Trophoblast cell (in vitro differentiated cells and primary cell): Measurements from ENCODE around the gene LRPPRC.
A peak's percentile ranks its signal among the peaks of the same experiment; 100 is the strongest.

Experiments used
- DNase-seq, 2 donors: peaks; one replicate each; pipeline ENCODE4 v3.0.0-alpha.2; 2016
- H2AFZ ChIP-seq: 2 replicates; pipeline ENCODE4 v1.6.1; 2013; ENCODE audit warnings: low read length, moderate library complexity, mild to moderate bottlenecking; ENCODE audit not compliant: insufficient read depth, poor library complexity
- H2AK5ac ChIP-seq: 2 replicates; pipeline ENCODE4 v1.6.1; 2013; ENCODE audit warnings: mild to moderate bottlenecking, low read length
- H2BK120ac ChIP-seq: 2 replicates; pipeline ENCODE4 v1.6.1; 2013; ENCODE audit warnings: low read length, mild to moderate bottlenecking, moderate library complexity; ENCODE audit not compliant: insufficient read depth, poor library complexity
- H2BK12ac ChIP-seq: 2 replicates; pipeline ENCODE4 v1.6.1; 2013; ENCODE audit warnings: mild to moderate bottlenecking, low read length, moderate library complexity
- H2BK5ac ChIP-seq: 2 replicates; pipeline ENCODE4 v1.6.1; 2013; ENCODE audit warnings: low read length, low read depth, moderate library complexity, mild to moderate bottlenecking; ENCODE audit not compliant: poor library complexity
- H3K14ac ChIP-seq: 2 replicates; pipeline ENCODE4 v1.6.1; 2013; ENCODE audit warnings: mild to moderate bottlenecking, low read length
- H3K18ac ChIP-seq: 2 replicates; pipeline ENCODE4 v1.6.1; 2013; ENCODE audit warnings: mild to moderate bottlenecking, low read length
- H3K23ac ChIP-seq: 2 replicates; pipeline ENCODE4 v1.6.1; 2013; ENCODE audit warnings: low read length
- H3K27ac ChIP-seq: 2 replicates; pipeline ENCODE4 v1.5.1; 2013; ENCODE audit warnings: low read depth, mild to moderate bottlenecking, inconsistent platforms, low read length, moderate library complexity
- H3K27me3 ChIP-seq: 2 replicates; pipeline ENCODE4 v1.6.1; 2013; ENCODE audit warnings: inconsistent platforms, mild to moderate bottlenecking, low read length, moderate library complexity; ENCODE audit not compliant: insufficient read depth
- H3K36me3 ChIP-seq, 2 experiments: 1 replicate in 1 of 2; 2 replicates in 1 of 2; pipeline ENCODE4 v1.6.1; 2013; ENCODE audit warnings: low read length in 2 of 2, mild to moderate bottlenecking in 2 of 2, moderate library complexity in 1 of 2; ENCODE audit not compliant: insufficient read depth in 2 of 2, control insufficient read depth in 1 of 2
- H3K4ac ChIP-seq: 2 replicates; pipeline ENCODE4 v1.6.1; 2013; ENCODE audit warnings: low read depth, mild to moderate bottlenecking, low read length, moderate library complexity
- H3K4me1 ChIP-seq, 2 experiments: 1 replicate in 1 of 2; 2 replicates in 1 of 2; pipeline ENCODE4 v1.6.1; 2013; ENCODE audit warnings: low read length in 2 of 2, mild to moderate bottlenecking in 2 of 2, moderate library complexity in 1 of 2; ENCODE audit not compliant: insufficient read depth in 2 of 2, control insufficient read depth in 1 of 2
- H3K4me2 ChIP-seq: 2 replicates; pipeline ENCODE4 v1.6.1; 2013; ENCODE audit warnings: inconsistent platforms, mild to moderate bottlenecking, low read length, moderate library complexity
- H3K4me3 ChIP-seq: 2 replicates; pipeline ENCODE4 v1.5.1; 2013; ENCODE audit warnings: mild to moderate bottlenecking, low read depth, low read length, inconsistent platforms
- H3K79me1 ChIP-seq: one replicate; pipeline ENCODE4 v1.6.1; 2013; ENCODE audit warnings: low read length
- H3K79me2 ChIP-seq: 2 replicates; pipeline ENCODE4 v1.6.1; 2013; ENCODE audit warnings: low read length, mild to moderate bottlenecking; ENCODE audit not compliant: control insufficient read depth, insufficient read depth, poor library complexity
- H3K9ac ChIP-seq: 2 replicates; pipeline ENCODE4 v1.6.1; 2013; ENCODE audit warnings: mild to moderate bottlenecking, low read length
- H3K9me3 ChIP-seq: 2 replicates; pipeline ENCODE4 v1.6.1; 2013; ENCODE audit warnings: low read depth, mild to moderate bottlenecking, control low read depth, inconsistent platforms, low read length; ENCODE audit not compliant: insufficient read depth
- H4K12ac ChIP-seq: 2 replicates; pipeline ENCODE4 v1.6.1; 2013; ENCODE audit warnings: low read depth, mild to moderate bottlenecking, low read length, moderate library complexity
- H4K8ac ChIP-seq: 2 replicates; pipeline ENCODE4 v1.6.1; 2013; ENCODE audit warnings: low read depth, mild to moderate bottlenecking, low read length, moderate library complexity
- H4K91ac ChIP-seq: one replicate; pipeline ENCODE4 v1.6.1; 2013; ENCODE audit warnings: low read depth, mild to moderate bottlenecking, low read length, moderate library complexity
- WGBS: extraction: QIAGEN DNeasy Blood & Tissue Kit; methylation state at CpG from one replicate; pipeline ENCODE4 v1.1.7; 2013; ENCODE audit warnings: missing lambda C conversion rate; ENCODE audit not compliant: insufficient read length, insufficient coverage; ENCODE audit errors: extremely low coverage; 5-methylcytosine and 5-hydroxymethylcytosine counted together

Gene LRPPRC

GRCh38 chr2:43884689-43885088 lies 111.1 kb downstream of the LRPPRC start:
- Histone ChIP-seq H3K4me1 (no peaks in the 10 kb centered on the region), H3K79me1 (no peaks in the 10 kb centered on the region), H4K12ac (no peak overlapping the region), H4K8ac (no peak overlapping the region), H3K9ac (no peak overlapping the region), H2BK120ac (no peak overlapping the region), H3K4me2 (no peak overlapping the region), H3K36me3 (peaks cover 12 to 24% of the 10 kb centered on the region in 2 experiments), H2AK5ac (no peak overlapping the region), H3K27ac (no peak overlapping the region), H2AFZ (no peak overlapping the region), H3K4ac (no peak overlapping the region), H4K91ac (no peak overlapping the region), H3K27me3 (no peaks in the 10 kb centered on the region), H3K23ac (no peak overlapping the region), H3K9me3 (peaks cover 1% of the 10 kb centered on the region), H3K18ac (no peak overlapping the region), H3K14ac (no peak overlapping the region), H2BK12ac (no peak overlapping the region), H3K79me2 (no peaks in the 10 kb centered on the region), H3K4me3 (no peak overlapping the region), H2BK5ac (no peak overlapping the region)
- DNase-seq: no peak
- no CpG with 5 or more reads among the region's 5 CpGs for WGBS

GRCh38 chr2:43882312-43882711 lies 113.5 kb downstream of the LRPPRC start:
- Histone ChIP-seq H2BK120ac (no peak overlapping the region), H3K27ac (no peak overlapping the region), H3K4ac (no peak overlapping the region), H3K18ac (no peak overlapping the region), H3K4me3 (no peak overlapping the region), H2BK5ac (no peak overlapping the region), H3K79me1 (no peaks in the 10 kb centered on the region), H4K91ac (no peak overlapping the region), H3K23ac (no peak overlapping the region), H3K27me3 (no peaks in the 10 kb centered on the region), H3K9ac (no peak overlapping the region), H3K4me2 (no peak overlapping the region), H2AK5ac (no peak overlapping the region), H3K14ac (no peak overlapping the region), H4K12ac (no peak overlapping the region), H2BK12ac (no peak overlapping the region), H2AFZ (no peak overlapping the region), H3K4me1 (no peaks in the 10 kb centered on the region), H3K36me3 (peaks cover 9 to 13% of the 10 kb centered on the region in 2 experiments), H4K8ac (no peak overlapping the region), H3K9me3 (peaks cover 1% of the 10 kb centered on the region), H3K79me2 (no peaks in the 10 kb centered on the region)
- DNase-seq: peak in 1 of 2 donors; percentile 29
- no CpG with 5 or more reads among the region's 4 CpGs for WGBS

GRCh38 chr2:43880952-43881351 lies 114.8 kb downstream of the LRPPRC start:
- Histone ChIP-seq H4K12ac (no peak overlapping the region), H3K4me3 (no peak overlapping the region), H2BK12ac (no peak overlapping the region), H3K4me2 (no peak overlapping the region), H3K23ac (no peak overlapping the region), H3K18ac (no peak overlapping the region), H3K79me1 (no peaks in the 10 kb centered on the region), H4K91ac (no peak overlapping the region), H2AFZ (no peak overlapping the region), H3K27ac (no peak overlapping the region), H4K8ac (no peak overlapping the region), H3K36me3 (peaks cover 2 to 7% of the 10 kb centered on the region in 2 experiments), H3K9ac (no peak overlapping the region), H3K14ac (no peak overlapping the region), H3K79me2 (no peaks in the 10 kb centered on the region), H2BK5ac (no peak overlapping the region), H3K9me3 (no peaks in the 10 kb centered on the region), H2AK5ac (no peak overlapping the region), H2BK120ac (no peak overlapping the region), H3K27me3 (no peaks in the 10 kb centered on the region), H3K4ac (no peak overlapping the region), H3K4me1 (no peaks in the 10 kb centered on the region)
- WGBS: no CpG with 5 or more reads among the region's 5 CpGs
- no peak for DNase-seq

GRCh38 chr2:43880471-43880870 lies 115.3 kb downstream of the LRPPRC start:
- no peak overlapping the region for H4K91ac ChIP-seq
- H3K27ac ChIP-seq: no peak overlapping the region
- peaks cover 0 to 5% of the 10 kb centered on the region in 2 experiments for H3K36me3 ChIP-seq
- no peak overlapping the region for H3K23ac ChIP-seq
- no peaks in the 10 kb centered on the region for H3K79me1 ChIP-seq
- no peak overlapping the region for H4K8ac ChIP-seq
- no peak overlapping the region for H3K9ac ChIP-seq
- H3K18ac ChIP-seq: no peak overlapping the region
- H3K14ac ChIP-seq: no peak overlapping the region
- no peak overlapping the region for H4K12ac ChIP-seq
- no peak overlapping the region for H3K4ac ChIP-seq
- no peaks in the 10 kb centered on the region for H3K9me3 ChIP-seq
- H2BK12ac ChIP-seq: no peak overlapping the region
- no peak overlapping the region for H3K4me3 ChIP-seq
- DNase-seq: peak in 1 of 2 donors; percentile 33
- no peaks in the 10 kb centered on the region for H3K27me3 ChIP-seq
- no peak overlapping the region for H2AK5ac ChIP-seq
- H3K4me1 ChIP-seq: no peaks in the 10 kb centered on the region
- no CpG with 5 or more reads among the region's 9 CpGs for WGBS
- H3K4me2 ChIP-seq: no peak overlapping the region
- no peak overlapping the region for H2AFZ ChIP-seq
- H3K79me2 ChIP-seq: no peaks in the 10 kb centered on the region
- H2BK120ac ChIP-seq: no peak overlapping the region
- H2BK5ac ChIP-seq: no peak overlapping the region
